Inferior parietal cortex (tissue), 1 donor: ENCODE measurements around the gene CANT1.
"Not testable (repeated sequence)": the region's sequence is repeated elsewhere in the genome, so short reads cannot be mapped to it uniquely, and the experiment has no call there.

ENCODE experiments used
- DNase-seq: peaks from one replicate; pipeline ENCODE4 v3.0.0-alpha.2; 2016; ENCODE audit errors: extremely low spot score

Gene CANT1

GRCh38 chr17:79043191-79043930 lies 33.8 kb upstream of the CANT1 start:
- no peak for DNase-seq

GRCh38 chr17:79042421-79043190 lies 33.0 kb upstream of the CANT1 start:
- peak; percentile 25 for DNase-seq

DNA sequence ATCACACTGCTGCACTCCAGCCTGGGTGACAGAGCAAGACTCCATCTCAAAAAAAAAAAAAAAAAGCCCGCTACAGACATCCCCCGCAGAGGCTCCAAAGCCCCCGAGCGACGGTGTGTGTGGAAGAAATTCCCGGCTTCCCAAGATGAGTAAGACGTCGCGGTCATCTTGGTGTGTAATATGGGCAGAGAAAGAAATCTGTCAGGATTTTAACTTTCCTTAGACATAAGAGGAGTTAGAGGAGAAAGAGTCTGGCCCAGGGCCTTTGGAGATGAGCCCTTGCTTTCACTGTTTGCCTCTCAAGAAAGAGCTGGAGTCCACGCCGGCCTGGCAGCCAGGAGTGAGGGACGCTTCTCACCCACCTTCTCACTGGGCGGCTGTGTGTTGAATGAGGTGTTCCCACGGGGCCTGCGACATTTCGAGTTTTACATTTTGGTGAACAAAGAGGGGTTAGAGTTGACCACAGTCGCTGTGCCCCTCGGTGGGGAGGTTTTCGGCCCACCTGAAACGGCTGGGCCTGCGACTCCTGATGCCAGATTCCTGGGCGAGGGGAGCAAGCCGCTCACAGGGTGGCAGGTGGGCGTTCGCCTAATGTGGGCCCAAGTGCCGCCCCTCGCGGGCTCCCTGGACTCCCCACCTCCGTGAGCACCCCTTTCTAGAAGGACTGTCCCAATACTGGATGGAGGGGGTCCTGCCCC lies 32.3 kb upstream of the CANT1 start:
- no peak for DNase-seq

GRCh38 chr17:79041041-79041570 lies 31.5 kb upstream of the CANT1 start:
- no peak for DNase-seq

DNA sequence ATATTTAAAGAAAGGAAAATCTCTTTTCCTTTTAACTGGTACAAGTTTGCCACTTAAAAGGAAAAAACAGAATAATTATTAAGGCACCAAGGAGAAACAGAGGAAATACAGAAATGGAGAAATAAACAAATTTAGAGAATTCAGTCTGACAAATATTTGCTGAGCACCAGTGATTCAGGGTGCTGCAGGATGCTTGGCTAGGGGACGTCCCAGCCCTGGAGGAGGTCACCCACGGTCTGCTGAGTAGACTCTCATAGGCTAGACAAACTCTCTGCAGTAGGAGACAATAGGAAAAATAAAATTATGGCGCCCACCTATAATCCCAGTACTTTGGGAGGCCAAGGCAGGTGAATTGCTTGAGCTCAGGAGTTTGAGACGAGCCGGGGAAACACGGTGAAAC lies 30.3 kb upstream of the CANT1 start:
- DNase-seq = no peak

- DNase-seq = no peak
These were observed 29.6 kb upstream of the CANT1 start for GRCh38 chr17:79039171-79039570.

GRCh38 chr17:79038545-79039135 lies 29.1 kb upstream of the CANT1 start:
- no peak for DNase-seq

GRCh38 chr17:79036596-79036995 lies 27.0 kb upstream of the CANT1 start:
- DNase-seq = no peak

- no peak for DNase-seq
These were observed 26.6 kb upstream of the CANT1 start for GRCh38 chr17:79036181-79036580.

DNA sequence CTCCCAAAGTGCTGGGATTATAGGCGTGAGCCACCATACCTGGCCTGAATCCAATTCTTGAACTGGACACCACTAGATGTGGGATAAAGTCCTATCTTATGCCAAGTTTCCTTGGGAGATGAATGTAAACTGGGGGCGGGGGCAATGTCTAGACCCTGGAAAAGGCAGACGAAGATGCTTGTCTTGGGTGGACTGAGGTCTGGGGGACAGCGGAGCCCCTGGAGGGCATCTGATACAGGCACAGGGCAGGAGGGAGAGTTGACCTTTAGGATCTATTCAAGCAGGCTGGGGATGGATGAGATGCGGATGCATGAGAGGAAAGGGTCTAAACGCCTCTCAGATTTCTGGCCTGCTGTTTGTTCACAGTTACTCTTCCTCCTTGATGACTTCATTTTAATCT lies 26.1 kb upstream of the CANT1 start:
- DNase-seq = no peak

DNA sequence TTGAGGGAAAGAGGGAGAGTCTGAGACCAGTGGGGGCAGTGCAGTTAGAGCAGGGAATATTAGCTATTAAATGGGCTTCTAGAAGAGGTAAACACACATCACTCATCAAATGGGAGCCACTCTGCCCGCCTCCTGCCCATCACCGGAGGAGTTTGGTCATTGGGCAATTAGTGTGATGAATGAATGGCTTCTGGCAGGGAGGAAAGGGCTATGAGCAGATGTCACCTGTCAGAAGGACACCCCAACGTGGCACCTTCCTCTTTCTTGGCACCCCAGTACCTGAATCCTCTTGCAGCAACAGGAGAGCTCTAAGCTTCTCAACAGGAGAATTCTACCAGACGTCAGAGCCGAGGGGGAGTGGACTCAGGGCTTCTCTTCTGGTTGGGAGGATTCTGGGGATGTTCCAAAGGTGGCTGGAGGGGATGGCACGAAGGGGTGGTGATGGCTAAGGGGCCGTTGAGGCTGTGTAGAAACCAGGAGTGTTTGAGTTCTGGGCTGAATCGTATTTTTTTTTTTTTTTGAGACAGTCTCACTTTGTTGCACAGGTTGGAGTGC lies 25.4 kb upstream of the CANT1 start:
- DNase-seq = no peak

DNA sequence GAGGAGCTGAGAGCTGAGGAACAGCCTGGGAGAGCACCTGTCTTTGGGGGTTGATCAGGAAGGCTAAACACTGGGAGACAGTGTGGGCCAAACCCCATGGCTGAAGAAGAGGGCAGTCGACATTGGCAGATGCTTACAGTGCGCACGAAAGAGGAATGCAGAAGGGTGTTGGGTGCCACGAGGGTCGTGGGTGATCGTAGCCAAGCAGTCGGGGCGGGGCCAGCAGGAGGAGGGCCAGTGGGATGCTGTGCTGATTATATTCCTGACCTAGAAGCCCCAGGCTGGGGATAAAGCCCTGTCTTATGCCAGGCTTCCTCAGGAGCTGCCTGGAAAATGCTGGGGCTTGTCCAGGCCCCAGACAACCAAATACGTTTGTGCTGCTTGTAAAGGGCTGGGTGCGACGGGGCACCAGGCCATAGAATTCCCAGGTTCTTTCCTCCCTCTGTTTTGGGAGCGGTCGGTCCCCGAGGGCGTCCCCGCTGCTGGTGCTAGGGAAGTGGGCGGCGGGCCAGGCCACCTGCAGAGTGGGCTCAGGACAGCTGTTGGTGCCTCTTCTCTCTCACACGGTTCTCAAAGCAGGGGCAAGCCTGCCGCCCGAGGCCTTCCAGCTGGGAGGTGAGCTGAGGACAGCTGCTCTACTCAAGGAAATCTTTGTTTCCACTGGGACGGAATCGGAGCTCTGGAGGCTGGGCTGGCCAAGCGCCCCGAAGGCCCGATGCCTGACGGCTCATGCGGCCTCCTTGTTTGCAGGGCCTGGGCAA lies 24.4 kb upstream of the CANT1 start:
- DNase-seq = peak; percentile 42

DNA sequence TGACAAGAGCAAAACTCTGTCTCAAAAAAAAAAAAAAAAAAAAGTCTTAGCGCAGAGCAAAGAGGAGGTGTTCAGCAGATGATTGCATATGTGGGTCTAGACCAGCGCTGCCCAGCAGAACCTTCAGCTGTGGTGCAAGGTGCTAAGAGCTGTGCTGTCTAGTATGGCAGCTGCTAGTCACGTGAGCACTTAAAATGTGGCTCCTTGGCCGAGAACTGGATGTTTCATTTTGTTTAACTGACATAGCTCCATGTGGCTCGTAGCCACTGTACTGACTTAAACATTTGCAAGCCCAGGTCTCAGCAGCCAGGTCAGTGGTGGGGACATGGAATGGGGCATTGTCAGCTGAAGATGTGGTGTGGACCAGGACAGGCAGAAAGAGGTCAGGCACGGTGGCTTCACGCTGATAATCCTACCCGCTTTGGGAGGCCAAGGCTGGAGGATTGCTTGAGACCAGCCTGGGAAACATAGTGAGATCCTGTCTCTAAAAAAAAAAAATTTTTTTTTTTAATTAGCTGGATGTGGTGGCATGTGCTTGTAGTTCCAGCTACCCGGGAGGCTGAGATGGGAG lies 23.6 kb upstream of the CANT1 start:
- DNase-seq = no peak

GRCh38 chr17:79031996-79032875 lies 22.7 kb upstream of the CANT1 start:
- no peak for DNase-seq

DNA sequence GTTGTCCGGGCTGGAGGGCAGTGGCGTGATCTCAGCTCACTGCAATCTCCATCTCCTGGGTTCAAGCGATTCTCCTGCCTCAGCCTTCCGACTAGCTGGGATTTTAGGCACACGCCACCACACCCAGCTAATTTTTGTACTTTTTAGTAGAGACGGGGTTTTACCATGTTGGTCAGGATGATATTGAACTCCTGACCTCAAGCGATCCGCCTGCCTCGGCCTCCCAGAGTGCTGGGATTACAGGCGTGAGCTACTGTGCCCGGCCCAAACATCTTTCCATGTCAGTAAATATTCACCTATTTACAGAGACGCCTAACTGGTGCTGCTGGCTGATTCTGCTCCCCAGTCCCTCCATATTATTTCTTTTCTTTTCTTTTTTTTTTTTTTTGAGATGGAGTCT lies 21.1 kb upstream of the CANT1 start:
- DNase-seq = not testable (repeated sequence)

DNA sequence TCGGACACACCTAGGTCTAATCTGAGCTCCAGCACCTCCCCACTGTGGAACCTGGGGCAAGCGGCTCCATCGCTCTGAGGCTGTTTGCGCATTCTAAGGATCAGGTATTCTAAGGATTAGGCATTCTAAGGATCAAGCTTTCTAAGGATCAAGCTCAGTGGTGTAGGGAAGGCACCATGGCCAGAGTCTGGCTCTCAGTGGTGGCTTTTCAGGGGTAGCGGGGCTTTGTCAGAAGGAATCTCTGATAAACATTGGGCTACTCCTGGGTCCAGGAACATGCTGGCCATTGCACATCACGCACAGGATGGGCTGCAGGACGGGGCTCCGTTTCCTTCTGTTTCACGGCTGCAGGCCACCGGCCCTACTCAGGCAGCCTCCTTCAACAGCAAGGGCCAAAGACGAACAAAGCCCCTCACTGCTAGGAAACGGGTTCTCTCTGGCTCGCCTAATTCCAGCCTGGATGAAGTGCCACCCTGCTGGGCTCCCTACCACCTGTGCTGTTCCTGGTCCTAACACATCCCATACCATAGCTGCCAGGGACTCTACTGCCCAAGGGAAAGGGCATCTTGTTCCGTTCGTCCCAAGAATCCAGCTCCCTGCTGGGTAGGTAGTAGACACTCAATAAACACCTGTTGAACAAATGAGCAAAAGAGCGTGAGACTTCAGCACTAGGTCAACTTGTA lies 19.9 kb upstream of the CANT1 start:
- no peak for DNase-seq

- no peak for DNase-seq
These were observed 19.1 kb upstream of the CANT1 start for GRCh38 chr17:79028496-79029326.

- no peak for DNase-seq
These were observed 18.4 kb upstream of the CANT1 start for GRCh38 chr17:79027925-79028491.
